K562 (cell line): Measurements from ENCODE around the gene RNF180. TPM values are rescaled to one million over a fixed set of nuclear protein-coding genes. Genes with fewer than 3 reads are reported as not detected.

Experiments
- MAFK ChIP-seq: IDR thresholded peaks from 2 replicates; pipeline ENCODE4 v1.6.1; 2011; ENCODE audit warnings: low read length, improper control_type of control experiment
- PHF8 ChIP-seq: fragments of 200-600 bp; sonication (generic); IDR thresholded peaks from 2 replicates; pipeline ENCODE4 v1.6.1; 2012; ENCODE audit warnings: mixed run types, mild to moderate bottlenecking, inconsistent platforms, low read length, moderate library complexity, borderline replicate concordance
- RAD21 ChIP-seq, 2 experiments: fragments of 250-450 bp in 1 of 2; fragments of 450-650 bp in 1 of 2; sonication (Bioruptor Pico) in 1 of 2; formaldehyde crosslinking in 1 of 2; IDR thresholded peaks in 1 of 2; conservative IDR thresholded peaks in 1 of 2; 2 replicates each; pipeline versions ENCODE4 v1.4.0 to v1.8.0; 2020 to 2022; ENCODE audit warnings: mild to moderate bottlenecking in 2 of 2, moderate library complexity in 1 of 2
- polyA plus RNA-seq, 8 experiments: library from polyadenylated mRNA; depleted of rRNA in 4 of 8; stranded (reverse) in 5 of 8; unstranded in 3 of 8; fragments of >200 nt; fragmentation: Nextera tagmentation in 2 of 8; fragmentation: Illumina TruSeq in 1 of 8; extraction: Ambion mirVana in 2 of 8; extraction: Trizol in 1 of 8; gene quantifications; 2 replicates each; pipeline versions ENCODE4 v1.2.1 to v1.2.3, GENCODE V29; 2011 to 2014; ENCODE audit warnings: inconsistent platforms in 1 of 8, missing spikeins in 1 of 8
- total RNA-seq, 7 experiments: library from RNA; depleted of rRNA in 6 of 7; stranded (reverse); fragments of >200 nt in 6 of 7; fragmentation: Illumina TruSeq in 2 of 7; extraction: Trizol in 2 of 7; gene quantifications; 2 replicates each; pipeline versions ENCODE4 v1.2.1 to v1.2.3, GENCODE V29; 2011 to 2021; ENCODE audit warnings: low replicate concordance in 1 of 7
- TF ChIP-seq, protein P1 (sequence below), 2 experiments: fragments of 450-650 bp; formaldehyde crosslinking in 1 of 2; IDR thresholded peaks; 2 replicates each; pipeline versions ENCODE4 v1.4.0 to v1.6.1; 2014 to 2020; ENCODE audit warnings: mild to moderate bottlenecking in 2 of 2, borderline replicate concordance in 1 of 2, low read depth in 1 of 2
- TF ChIP-seq, protein P2 (sequence below): fragments of 450-650 bp; IDR thresholded peaks from 2 replicates; pipeline ENCODE4 v1.6.1; 2016; ENCODE audit warnings: missing biosample characterization, missing genetic modification characterization
- TF ChIP-seq, protein P3 (sequence below): fragments of 250-450 bp; sonication (Bioruptor Pico); IDR thresholded peaks from 2 replicates; pipeline ENCODE4 v1.4.0; 2020; ENCODE audit warnings: mild to moderate bottlenecking, moderate library complexity
- TF ChIP-seq, protein P4 (sequence below), 3 experiments: IDR thresholded peaks in 2 of 3; conservative IDR thresholded peaks in 1 of 3; 2 replicates each; pipeline ENCODE4 v1.5.1; 2011 to 2012; ENCODE audit warnings: low read length in 3 of 3, mild to moderate bottlenecking in 3 of 3, control low read depth in 2 of 3, improper control_type of control experiment in 1 of 3, inconsistent platforms in 1 of 3, low read depth in 1 of 3, mixed read lengths in 1 of 3, moderate library complexity in 1 of 3; ENCODE audit not compliant: insufficient read depth in 2 of 3

The RNF180 gene
- total and polyA plus RNA-seq, 9 of the 15 experiments (the other 6 are each of a cell fraction or from before 2014, with no cell fraction given), result 0.05 TPM; not detected in 8

DNA sequence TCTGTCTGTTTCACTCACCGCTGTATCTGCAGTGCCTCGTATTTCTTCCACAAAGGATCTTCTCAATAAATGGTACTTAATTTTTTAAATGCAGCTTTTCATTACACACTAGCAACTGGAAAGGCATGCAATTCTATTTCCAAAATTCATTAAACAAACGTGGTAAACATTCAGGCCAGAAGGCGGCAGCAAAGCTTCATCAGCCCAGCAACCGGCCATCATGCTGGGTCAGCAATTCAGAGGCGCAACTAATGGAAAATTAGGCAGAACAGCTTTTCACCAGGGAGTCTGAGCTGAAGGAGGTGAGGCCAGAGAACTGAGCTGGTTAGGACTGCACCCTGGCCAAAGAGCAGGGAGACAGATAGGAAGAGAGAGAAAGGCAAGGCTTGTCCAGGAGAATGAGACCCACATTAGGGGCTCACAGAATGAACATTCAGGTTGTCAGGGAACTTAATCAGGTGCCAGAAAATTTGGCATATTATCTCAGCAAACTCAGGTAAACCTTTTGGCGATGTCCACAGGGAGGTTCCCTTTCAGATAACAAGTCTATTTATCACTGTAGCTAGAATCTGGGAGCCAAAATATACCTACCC lies 17.7 kb upstream of the RNF180 start (continued):
- TF ChIP-seq, protein P1, sequence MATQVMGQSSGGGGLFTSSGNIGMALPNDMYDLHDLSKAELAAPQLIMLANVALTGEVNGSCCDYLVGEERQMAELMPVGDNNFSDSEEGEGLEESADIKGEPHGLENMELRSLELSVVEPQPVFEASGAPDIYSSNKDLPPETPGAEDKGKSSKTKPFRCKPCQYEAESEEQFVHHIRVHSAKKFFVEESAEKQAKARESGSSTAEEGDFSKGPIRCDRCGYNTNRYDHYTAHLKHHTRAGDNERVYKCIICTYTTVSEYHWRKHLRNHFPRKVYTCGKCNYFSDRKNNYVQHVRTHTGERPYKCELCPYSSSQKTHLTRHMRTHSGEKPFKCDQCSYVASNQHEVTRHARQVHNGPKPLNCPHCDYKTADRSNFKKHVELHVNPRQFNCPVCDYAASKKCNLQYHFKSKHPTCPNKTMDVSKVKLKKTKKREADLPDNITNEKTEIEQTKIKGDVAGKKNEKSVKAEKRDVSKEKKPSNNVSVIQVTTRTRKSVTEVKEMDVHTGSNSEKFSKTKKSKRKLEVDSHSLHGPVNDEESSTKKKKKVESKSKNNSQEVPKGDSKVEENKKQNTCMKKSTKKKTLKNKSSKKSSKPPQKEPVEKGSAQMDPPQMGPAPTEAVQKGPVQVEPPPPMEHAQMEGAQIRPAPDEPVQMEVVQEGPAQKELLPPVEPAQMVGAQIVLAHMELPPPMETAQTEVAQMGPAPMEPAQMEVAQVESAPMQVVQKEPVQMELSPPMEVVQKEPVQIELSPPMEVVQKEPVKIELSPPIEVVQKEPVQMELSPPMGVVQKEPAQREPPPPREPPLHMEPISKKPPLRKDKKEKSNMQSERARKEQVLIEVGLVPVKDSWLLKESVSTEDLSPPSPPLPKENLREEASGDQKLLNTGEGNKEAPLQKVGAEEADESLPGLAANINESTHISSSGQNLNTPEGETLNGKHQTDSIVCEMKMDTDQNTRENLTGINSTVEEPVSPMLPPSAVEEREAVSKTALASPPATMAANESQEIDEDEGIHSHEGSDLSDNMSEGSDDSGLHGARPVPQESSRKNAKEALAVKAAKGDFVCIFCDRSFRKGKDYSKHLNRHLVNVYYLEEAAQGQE (IDR thresholded peaks at IDR 0.05; ENCODE audit: borderline replicate concordance), result no peak; the same call in 1 of the 2 replicates
- TF ChIP-seq, protein P1 (CRISPR knock-in tag; IDR thresholded peaks at IDR 0.05; ENCODE audit: low read depth), result no peak
- TF ChIP-seq PHF8 (no peak), RAD21 (CRISPR knock-in tag; conservative IDR thresholded peaks at IDR 0.05 in 1 of 2, IDR thresholded peaks at IDR 0.05 in 1 of 2) (peak; percentile 12 to 53; a peak in 2 of 4 replicates), MAFK (peak; percentile 87)
- TF ChIP-seq, protein P2, sequence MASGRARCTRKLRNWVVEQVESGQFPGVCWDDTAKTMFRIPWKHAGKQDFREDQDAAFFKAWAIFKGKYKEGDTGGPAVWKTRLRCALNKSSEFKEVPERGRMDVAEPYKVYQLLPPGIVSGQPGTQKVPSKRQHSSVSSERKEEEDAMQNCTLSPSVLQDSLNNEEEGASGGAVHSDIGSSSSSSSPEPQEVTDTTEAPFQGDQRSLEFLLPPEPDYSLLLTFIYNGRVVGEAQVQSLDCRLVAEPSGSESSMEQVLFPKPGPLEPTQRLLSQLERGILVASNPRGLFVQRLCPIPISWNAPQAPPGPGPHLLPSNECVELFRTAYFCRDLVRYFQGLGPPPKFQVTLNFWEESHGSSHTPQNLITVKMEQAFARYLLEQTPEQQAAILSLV (tag), result no peak
- TF ChIP-seq, protein P3, sequence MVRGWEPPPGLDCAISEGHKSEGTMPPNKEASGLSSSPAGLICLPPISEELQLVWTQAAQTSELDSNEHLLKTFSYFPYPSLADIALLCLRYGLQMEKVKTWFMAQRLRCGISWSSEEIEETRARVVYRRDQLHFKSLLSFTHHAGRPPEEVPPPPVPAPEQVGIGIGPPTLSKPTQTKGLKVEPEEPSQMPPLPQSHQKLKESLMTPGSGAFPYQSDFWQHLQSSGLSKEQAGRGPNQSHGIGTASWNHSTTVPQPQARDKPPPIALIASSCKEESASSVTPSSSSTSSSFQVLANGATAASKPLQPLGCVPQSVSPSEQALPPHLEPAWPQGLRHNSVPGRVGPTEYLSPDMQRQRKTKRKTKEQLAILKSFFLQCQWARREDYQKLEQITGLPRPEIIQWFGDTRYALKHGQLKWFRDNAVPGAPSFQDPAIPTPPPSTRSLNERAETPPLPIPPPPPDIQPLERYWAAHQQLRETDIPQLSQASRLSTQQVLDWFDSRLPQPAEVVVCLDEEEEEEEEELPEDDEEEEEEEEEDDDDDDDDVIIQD (CRISPR knock-in tag), result no peak
- TF ChIP-seq, protein P4, sequence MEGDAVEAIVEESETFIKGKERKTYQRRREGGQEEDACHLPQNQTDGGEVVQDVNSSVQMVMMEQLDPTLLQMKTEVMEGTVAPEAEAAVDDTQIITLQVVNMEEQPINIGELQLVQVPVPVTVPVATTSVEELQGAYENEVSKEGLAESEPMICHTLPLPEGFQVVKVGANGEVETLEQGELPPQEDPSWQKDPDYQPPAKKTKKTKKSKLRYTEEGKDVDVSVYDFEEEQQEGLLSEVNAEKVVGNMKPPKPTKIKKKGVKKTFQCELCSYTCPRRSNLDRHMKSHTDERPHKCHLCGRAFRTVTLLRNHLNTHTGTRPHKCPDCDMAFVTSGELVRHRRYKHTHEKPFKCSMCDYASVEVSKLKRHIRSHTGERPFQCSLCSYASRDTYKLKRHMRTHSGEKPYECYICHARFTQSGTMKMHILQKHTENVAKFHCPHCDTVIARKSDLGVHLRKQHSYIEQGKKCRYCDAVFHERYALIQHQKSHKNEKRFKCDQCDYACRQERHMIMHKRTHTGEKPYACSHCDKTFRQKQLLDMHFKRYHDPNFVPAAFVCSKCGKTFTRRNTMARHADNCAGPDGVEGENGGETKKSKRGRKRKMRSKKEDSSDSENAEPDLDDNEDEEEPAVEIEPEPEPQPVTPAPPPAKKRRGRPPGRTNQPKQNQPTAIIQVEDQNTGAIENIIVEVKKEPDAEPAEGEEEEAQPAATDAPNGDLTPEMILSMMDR (IDR thresholded peaks at IDR 0.05 in 2 of 3, conservative IDR thresholded peaks at IDR 0.05 in 1 of 3; ENCODE audit: insufficient read depth in 2 of 3, low read depth in 1 of 3, low read length in 3 of 3), result peak; percentile 34 to 55 (median 48); a peak in 4 of 6 replicates
